Esophagus (tissue), 2 donors: Measurements from ENCODE around the gene PADI4. TPM values are rescaled to one million over a fixed set of nuclear protein-coding genes. Genes with fewer than 3 reads are reported as not detected.
A peak's percentile ranks its signal among the peaks of the same experiment; 100 is the strongest.

Experiments
- H3K27ac ChIP-seq, 2 donors: one replicate each; pipeline ENCODE4 v1.5.1; 2013; ENCODE audit warnings: low read depth in 2 of 2, mild to moderate bottlenecking in 2 of 2, inconsistent platforms in 1 of 2, low read length in 1 of 2, moderate library complexity in 1 of 2
- H3K27me3 ChIP-seq, 2 donors: one replicate each; pipeline ENCODE4 v1.6.1; 2013; ENCODE audit warnings: low read length in 2 of 2, control low read depth in 1 of 2, mild to moderate bottlenecking in 1 of 2; ENCODE audit not compliant: insufficient read depth in 2 of 2, control insufficient read depth in 1 of 2
- H3K36me3 ChIP-seq, 2 donors: one replicate each; pipeline ENCODE4 v1.6.1; 2013; ENCODE audit warnings: low read length in 1 of 2; ENCODE audit not compliant: control insufficient read depth in 2 of 2, insufficient read depth in 2 of 2
- H3K4me1 ChIP-seq, 2 donors: one replicate each; pipeline ENCODE4 v1.6.1; 2013; ENCODE audit warnings: low read length in 1 of 2; ENCODE audit not compliant: control insufficient read depth in 2 of 2, insufficient read depth in 2 of 2
- H3K4me3 ChIP-seq, 2 donors: one replicate each; pipeline ENCODE4 v1.5.1; 2013; ENCODE audit warnings: low read length in 2 of 2, mild to moderate bottlenecking in 2 of 2, low read depth in 1 of 2, moderate library complexity in 1 of 2
- H3K9me3 ChIP-seq, 2 donors: one replicate each; pipeline ENCODE4 v1.6.1; 2013; ENCODE audit warnings: mild to moderate bottlenecking in 2 of 2, low read depth in 1 of 2, low read length in 1 of 2, moderate library complexity in 1 of 2; ENCODE audit not compliant: control insufficient read depth in 2 of 2, insufficient read depth in 1 of 2
- WGBS, 2 donors: extraction: QIAGEN DNeasy Blood & Tissue Kit; methylation state at CpG; one replicate each; pipeline ENCODE4 v1.1.7; 2013; 5-methylcytosine and 5-hydroxymethylcytosine counted together
- polyA plus RNA-seq, 2 donors: library from polyadenylated mRNA; stranded (reverse); fragments of 200-250 nt; gene quantifications; one replicate each; pipeline ENCODE4 v1.2.3, GENCODE V29; 2013
- donor health status: healthy with polysubstance abuse.
- donor health status: Bipolar disorder and iron deficiency.

The PADI4 gene
- under 1 TPM; 0.02 to 0.12 TPM for polyA plus RNA-seq

GRCh38 chr1:17307946-17308345 is at the start of gene PADI4:
TSS of gene PADI4 (plus strand) at chr1:17308197. CDS start at chr1:17308223, 26 bp downstream.
- 60 to 62% methylated on average over 8 of the region's 8 CpGs for WGBS, 2 donors

GRCh38 chr1:17258758-17259130 is 49.3 kb upstream of the PADI4 start:
- WGBS, 2 donors = 42 to 67% methylated on average over 6 of the region's 6 CpGs
- Histone ChIP-seq H3K4me3 (no peak overlapping the region), H3K27ac (peak overlapping the region; percentile 21 to 36)

More at GRCh38 chr1:17307946-17308345, at the start of gene PADI4:
- no peaks in the 10 kb centered on the region for H3K9me3 ChIP-seq
- H3K4me1 ChIP-seq = peaks cover 9 to 26% of the 10 kb centered on the region in 2 donors
- H3K36me3 ChIP-seq = no peaks in the 10 kb centered on the region
- H3K4me3 ChIP-seq = no peak within 1 kb of the TSS
- H3K27ac ChIP-seq = no peak within 1 kb of the TSS
- no peaks in the 10 kb centered on the region for H3K27me3 ChIP-seq

GRCh38 chr1:17259233-17259873 is 48.6 kb upstream of the PADI4 start:
- Histone ChIP-seq H3K27me3 (no peaks in the 10 kb centered on the region), H3K4me3 (no peak overlapping the region), H3K9me3 (no peaks in the 10 kb centered on the region), H3K4me1 (peaks cover 0 to 7% of the 10 kb centered on the region in 2 donors), H3K36me3 (no peaks in the 10 kb centered on the region), H3K27ac (no peak overlapping the region)
- 59 to 65% methylated on average over 24 of the region's 24 CpGs for WGBS, 2 donors

More at GRCh38 chr1:17258758-17259130, 49.3 kb upstream of the PADI4 start:
- H3K9me3 ChIP-seq = no peaks in the 10 kb centered on the region
- H3K27me3 ChIP-seq = no peaks in the 10 kb centered on the region
- H3K36me3 ChIP-seq = no peaks in the 10 kb centered on the region
- peaks cover 0 to 7% of the 10 kb centered on the region in 2 donors for H3K4me1 ChIP-seq

GRCh38 chr1:17260264-17260663 is 47.7 kb upstream of the PADI4 start:
- H3K27me3 ChIP-seq = no peaks in the 10 kb centered on the region
- no peaks in the 10 kb centered on the region for H3K36me3 ChIP-seq
- H3K4me3 ChIP-seq = no peak overlapping the region
- peaks cover 0 to 7% of the 10 kb centered on the region in 2 donors for H3K4me1 ChIP-seq
- no peaks in the 10 kb centered on the region for H3K9me3 ChIP-seq
- H3K27ac ChIP-seq = no peak overlapping the region
- WGBS, 2 donors = 84 to 87% methylated on average over 7 of the region's 7 CpGs

- Histone ChIP-seq H3K27me3 (no peaks in the 10 kb centered on the region), H3K4me3 (no peak overlapping the region), H3K9me3 (no peaks in the 10 kb centered on the region), H3K4me1 (peaks cover 0 to 7% of the 10 kb centered on the region in 2 donors), H3K36me3 (no peaks in the 10 kb centered on the region), H3K27ac (no peak overlapping the region)
- 85 to 86% methylated on average over 5 of the region's 5 CpGs for WGBS, 2 donors
These were observed 47.3 kb upstream of the PADI4 start for GRCh38 chr1:17260738-17261137.

GRCh38 chr1:17263936-17264335 is 44.1 kb upstream of the PADI4 start:
- Histone ChIP-seq H3K36me3 (no peaks in the 10 kb centered on the region), H3K4me1 (no peaks in the 10 kb centered on the region), H3K27ac (no peak overlapping the region), H3K4me3 (no peak overlapping the region), H3K27me3 (no peaks in the 10 kb centered on the region), H3K9me3 (no peaks in the 10 kb centered on the region)

- H3K4me3 ChIP-seq = no peak overlapping the region
- no peaks in the 10 kb centered on the region for H3K36me3 ChIP-seq
- no peaks in the 10 kb centered on the region for H3K9me3 ChIP-seq
- H3K27me3 ChIP-seq = no peaks in the 10 kb centered on the region
- H3K4me1 ChIP-seq = no peaks in the 10 kb centered on the region
- WGBS, 2 donors = 85 to 95% methylated on average over 5 of the region's 5 CpGs
- H3K27ac ChIP-seq = no peak overlapping the region
These were observed 43.5 kb upstream of the PADI4 start for GRCh38 chr1:17264470-17264869.

- Histone ChIP-seq H3K9me3 (no peaks in the 10 kb centered on the region), H3K27me3 (no peaks in the 10 kb centered on the region), H3K4me3 (no peak overlapping the region), H3K36me3 (peaks cover 0 to 2% of the 10 kb centered on the region in 2 donors), H3K27ac (no peak overlapping the region), H3K4me1 (no peaks in the 10 kb centered on the region)
- 42 to 65% methylated on average over 2 of the region's 2 CpGs for WGBS, 2 donors
These were observed 42.8 kb upstream of the PADI4 start for GRCh38 chr1:17265162-17265561.

- Histone ChIP-seq H3K4me3 (no peak overlapping the region), H3K36me3 (peaks cover 0 to 2% of the 10 kb centered on the region in 2 donors), H3K27ac (no peak overlapping the region), H3K4me1 (no peaks in the 10 kb centered on the region), H3K27me3 (no peaks in the 10 kb centered on the region), H3K9me3 (no peaks in the 10 kb centered on the region)
- 86 to 88% methylated on average over 4 of the region's 4 CpGs for WGBS, 2 donors
These were observed 42.0 kb upstream of the PADI4 start for GRCh38 chr1:17265950-17266349.
